GM12865 (cell line): Measurements from ENCODE around the gene OR10V1.
"Not testable (repeated sequence)": the region's sequence is repeated elsewhere in the genome, so short reads cannot be mapped to it uniquely, and the experiment has no call there.

Source experiments
- DNase-seq: peaks from one replicate; pipeline ENCODE4 v3.0.0; 2010; ENCODE audit warnings: low read depth
- H3K4me3 ChIP-seq: 2 replicates; pipeline ENCODE4 v1.5.1; 2011; ENCODE audit warnings: mild to moderate bottlenecking, low read depth, low read length, control low read depth
- CTCF ChIP-seq: IDR thresholded peaks from 2 replicates; pipeline ENCODE4 v1.5.1; 2011; ENCODE audit warnings: low read length, control low read depth, low read depth, inconsistent platforms; ENCODE audit not compliant: insufficient read depth; ENCODE audit errors: missing control alignments

The OR10V1 gene

GRCh38 chr11:59692915-59693314, 20.7 kb downstream of the OR10V1 start:
- no peak for DNase-seq
- no peak for TF ChIP-seq CTCF
- no peak overlapping the region for H3K4me3 ChIP-seq

GRCh38 chr11:59691156-59691555, 22.5 kb downstream of the OR10V1 start:
- TF ChIP-seq CTCF, result no peak
- H3K4me3 ChIP-seq, result no peak overlapping the region
- DNase-seq, result no peak

GRCh38 chr11:59689015-59689414, 24.6 kb downstream of the OR10V1 start:
- H3K4me3 ChIP-seq, result no peak overlapping the region
- no peak for DNase-seq
- no peak for TF ChIP-seq CTCF

GRCh38 chr11:59681260-59681725, 32.4 kb downstream of the OR10V1 start:
- not testable (repeated sequence) for DNase-seq, H3K4me3 ChIP-seq

- no peak overlapping the region for H3K4me3 ChIP-seq
- peak; percentile 72 for TF ChIP-seq CTCF
- peak; percentile 84 for DNase-seq
These were observed 33.1 kb downstream of the OR10V1 start for GRCh38 chr11:59680287-59681154.

- no peak overlapping the region for H3K4me3 ChIP-seq
- no peak for DNase-seq
- TF ChIP-seq CTCF, result no peak
These were observed 34.3 kb downstream of the OR10V1 start for GRCh38 chr11:59679347-59679746.

- no peak overlapping the region for H3K4me3 ChIP-seq
- DNase-seq, result no peak
- no peak for TF ChIP-seq CTCF
These were observed 34.9 kb downstream of the OR10V1 start for GRCh38 chr11:59678813-59679165.
